Activated CD4-positive, alpha-beta T cell treated with anti-CD3 and anti-CD28 coated beads, Interleukin-2, amount 50 U/mL, for 4 hours (primary cell): ENCODE results near the gene EML6.

ENCODE experiments used
- DNase-seq, 2 experiments: peaks; one replicate each; pipeline ENCODE4 v3.0.0-alpha.2; 2020

EML6 gene

GRCh38 chr2:54760310-54760709, 36.8 kb downstream of the EML6 start:
- DNase-seq = no peak

GRCh38 chr2:54763636-54764291, 40.3 kb downstream of the EML6 start:
- DNase-seq = no peak

DNA sequence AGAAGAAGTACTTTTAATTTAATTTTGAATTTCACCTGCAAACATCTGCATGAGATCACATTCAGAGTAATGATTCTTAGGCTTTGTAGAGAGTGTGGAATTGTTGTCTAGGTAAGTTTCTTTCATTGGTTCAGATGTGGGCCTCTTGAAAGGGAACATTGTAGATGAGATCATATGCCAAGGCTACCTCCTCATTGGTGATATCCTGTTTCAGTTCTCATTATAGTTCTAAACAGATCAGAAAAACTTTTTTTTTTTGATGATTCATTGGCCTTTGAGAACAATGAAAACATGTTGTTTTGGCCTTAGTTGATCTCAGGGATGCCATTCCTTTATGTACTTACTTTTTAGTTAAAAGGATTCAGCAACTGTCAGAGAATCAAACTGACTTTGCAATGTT, 44.5 kb downstream of the EML6 start:
- DNase-seq = no peak

GRCh38 chr2:54768772-54769428, 45.4 kb downstream of the EML6 start:
- DNase-seq = no peak

DNA sequence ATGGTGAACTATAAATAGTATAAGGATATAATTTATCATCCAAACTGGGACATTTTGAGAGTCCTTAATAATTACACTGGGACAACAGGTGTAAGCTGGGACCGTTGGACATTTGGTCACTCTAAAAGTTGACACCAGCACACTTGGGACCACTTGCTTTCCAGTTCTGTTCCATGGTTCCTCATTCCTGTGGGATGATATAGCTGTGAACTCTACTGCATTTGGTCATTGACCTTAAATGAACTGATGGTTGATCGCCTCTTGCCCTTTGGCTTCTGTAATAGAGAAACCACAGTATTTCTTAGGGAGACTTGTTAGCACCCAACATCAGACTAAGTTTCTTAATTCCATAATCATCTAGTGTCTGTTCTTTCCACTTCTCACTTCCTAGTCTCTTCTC, 46.7 kb downstream of the EML6 start:
- DNase-seq = no peak

GRCh38 chr2:54770676-54771075, 47.2 kb downstream of the EML6 start:
- DNase-seq = no peak

DNA sequence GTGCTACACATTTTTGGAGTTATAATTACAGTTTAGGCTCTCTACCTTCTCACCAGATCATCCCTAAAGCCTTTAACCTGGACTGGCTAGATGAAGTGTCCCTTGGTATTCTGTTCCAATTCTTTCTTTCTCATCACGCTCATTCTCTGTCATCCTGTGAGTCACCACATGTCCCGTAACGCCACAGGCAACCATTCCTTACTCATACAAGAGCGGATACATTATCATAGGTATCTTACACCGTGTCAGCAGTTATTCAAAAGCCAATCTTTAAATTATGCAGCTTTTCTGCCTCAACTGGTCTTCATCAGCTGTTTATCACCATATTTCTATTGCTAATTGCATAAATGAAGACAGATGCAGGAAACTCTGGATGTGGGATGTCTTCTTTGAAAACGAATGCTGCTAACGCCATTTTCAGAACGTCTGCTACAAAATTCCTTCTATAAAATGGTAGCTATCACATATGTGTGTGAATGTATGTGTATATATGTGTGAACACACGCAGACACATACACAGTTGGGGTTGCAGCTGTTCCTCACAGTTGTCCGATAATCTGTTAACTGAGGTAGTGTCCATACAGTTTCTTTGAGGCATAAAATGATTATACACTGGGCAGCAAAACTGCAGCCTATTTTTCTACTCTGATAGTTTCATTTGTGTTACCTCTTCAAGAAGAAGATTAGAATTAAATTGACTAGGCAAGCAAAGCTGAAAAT, 47.9 kb downstream of the EML6 start:
- no peak for DNase-seq

DNA sequence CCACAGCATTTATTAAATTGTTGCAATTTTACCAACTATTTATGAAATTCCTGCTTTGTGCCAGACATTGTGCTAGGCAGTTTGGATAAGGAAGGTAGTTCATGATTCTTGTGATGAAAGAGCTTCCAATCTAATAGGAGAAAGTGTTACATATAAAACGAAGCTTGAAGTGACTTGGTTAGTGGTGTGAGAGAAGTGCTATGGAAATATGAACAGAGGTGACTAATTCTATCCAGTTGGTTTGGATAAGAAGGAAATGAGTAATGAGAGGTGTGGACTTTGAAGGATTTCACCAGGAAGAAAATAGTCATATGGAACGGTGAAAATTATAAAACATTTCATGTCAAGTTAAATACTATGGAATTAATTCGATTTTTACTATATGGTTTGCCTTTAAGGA, 48.6 kb downstream of the EML6 start:
- no peak for DNase-seq

GRCh38 chr2:54772531-54772930, 49.1 kb downstream of the EML6 start:
- no peak for DNase-seq

- no peak for DNase-seq
Observed at GRCh38 chr2:54773233-54773632, 49.8 kb downstream of the EML6 start.

GRCh38 chr2:54773838-54774237, 50.4 kb downstream of the EML6 start:
- no peak for DNase-seq

GRCh38 chr2:54775710-54776109, 52.2 kb downstream of the EML6 start:
- DNase-seq = no peak

DNA sequence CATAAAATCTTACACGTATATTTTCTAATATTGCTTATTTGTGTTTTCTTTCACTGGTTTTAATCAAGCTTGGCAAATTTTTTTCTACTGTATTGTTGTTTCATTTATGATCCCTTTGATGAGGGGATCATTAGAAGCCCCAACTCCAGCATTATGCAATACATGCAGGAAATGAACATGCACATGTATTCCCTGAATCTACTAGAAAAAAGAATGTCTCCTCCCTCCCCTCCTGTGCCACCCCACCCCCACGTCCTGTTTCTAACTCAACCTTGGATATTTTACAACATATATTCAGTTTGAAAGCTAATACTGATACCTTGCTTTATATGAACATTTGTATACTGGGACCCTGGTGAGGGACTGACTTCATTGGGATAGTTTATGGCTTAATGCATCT, 53.0 kb downstream of the EML6 start:
- no peak for DNase-seq

DNA sequence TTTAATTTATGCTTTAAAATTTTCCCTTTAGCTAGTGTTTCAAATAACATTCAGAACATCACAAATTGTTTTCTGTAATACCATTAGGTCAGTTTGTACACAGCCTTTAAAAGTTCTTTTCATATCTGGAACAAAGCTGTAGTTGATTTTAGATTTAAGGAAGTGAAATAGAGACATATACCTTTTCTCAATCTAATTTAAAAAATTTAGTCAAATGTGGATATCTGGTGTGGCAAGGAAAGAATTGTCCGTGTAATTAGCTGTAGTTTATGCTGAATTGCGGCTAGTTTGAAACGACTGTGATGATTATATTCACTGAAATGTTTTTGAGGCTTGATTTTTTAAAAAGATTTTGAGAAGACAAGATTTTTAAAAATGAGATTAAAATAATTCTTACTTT, 59.9 kb downstream of the EML6 start:
- no peak for DNase-seq

- no peak for DNase-seq
Observed at GRCh38 chr2:54787270-54787669, 63.8 kb downstream of the EML6 start.

- DNase-seq = no peak
Observed at GRCh38 chr2:54787755-54788366, 64.4 kb downstream of the EML6 start.

GRCh38 chr2:54789878-54790277, 66.4 kb downstream of the EML6 start:
- DNase-seq = no peak

DNA sequence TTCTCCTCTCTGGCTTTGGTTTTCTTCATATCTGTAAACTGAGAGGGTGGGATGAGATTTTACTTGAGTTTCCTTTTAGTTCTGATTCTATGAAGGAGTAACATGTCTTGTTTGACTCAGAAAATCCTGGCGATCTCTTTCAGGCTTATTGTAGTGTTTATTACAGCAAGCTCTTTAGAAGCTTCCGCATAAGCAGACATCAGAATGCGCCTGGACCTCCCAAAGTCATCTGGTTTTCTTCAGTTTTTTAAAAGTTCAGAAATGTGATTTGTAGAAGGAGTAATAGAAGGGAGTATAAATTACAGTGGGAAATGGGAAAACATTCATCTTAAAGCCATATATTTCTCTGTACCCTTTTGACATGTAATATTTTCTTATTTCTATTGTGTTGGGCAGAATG, 68.4 kb downstream of the EML6 start:
- no peak for DNase-seq

DNA sequence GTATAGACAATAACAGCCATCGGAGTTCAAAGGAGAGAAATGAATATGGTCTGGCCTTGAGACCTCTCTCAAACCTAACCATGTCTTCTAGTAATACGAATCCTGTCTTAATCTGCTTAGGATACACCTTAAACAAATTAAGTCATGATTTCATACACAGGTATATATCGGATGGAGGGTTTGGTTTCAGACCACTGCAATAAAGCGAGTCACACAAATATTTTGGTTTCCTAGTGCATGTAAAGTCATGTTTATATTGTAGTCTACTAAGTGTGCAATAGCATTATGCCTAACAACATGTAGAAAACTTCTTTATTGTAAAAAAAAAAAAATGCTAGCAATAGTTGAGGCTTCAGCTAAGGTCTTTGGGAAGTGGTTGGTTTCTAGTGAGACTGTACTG, 73.8 kb downstream of the EML6 start:
- no peak for DNase-seq

GRCh38 chr2:54801352-54801751, 77.9 kb downstream of the EML6 start:
- DNase-seq = no peak

DNA sequence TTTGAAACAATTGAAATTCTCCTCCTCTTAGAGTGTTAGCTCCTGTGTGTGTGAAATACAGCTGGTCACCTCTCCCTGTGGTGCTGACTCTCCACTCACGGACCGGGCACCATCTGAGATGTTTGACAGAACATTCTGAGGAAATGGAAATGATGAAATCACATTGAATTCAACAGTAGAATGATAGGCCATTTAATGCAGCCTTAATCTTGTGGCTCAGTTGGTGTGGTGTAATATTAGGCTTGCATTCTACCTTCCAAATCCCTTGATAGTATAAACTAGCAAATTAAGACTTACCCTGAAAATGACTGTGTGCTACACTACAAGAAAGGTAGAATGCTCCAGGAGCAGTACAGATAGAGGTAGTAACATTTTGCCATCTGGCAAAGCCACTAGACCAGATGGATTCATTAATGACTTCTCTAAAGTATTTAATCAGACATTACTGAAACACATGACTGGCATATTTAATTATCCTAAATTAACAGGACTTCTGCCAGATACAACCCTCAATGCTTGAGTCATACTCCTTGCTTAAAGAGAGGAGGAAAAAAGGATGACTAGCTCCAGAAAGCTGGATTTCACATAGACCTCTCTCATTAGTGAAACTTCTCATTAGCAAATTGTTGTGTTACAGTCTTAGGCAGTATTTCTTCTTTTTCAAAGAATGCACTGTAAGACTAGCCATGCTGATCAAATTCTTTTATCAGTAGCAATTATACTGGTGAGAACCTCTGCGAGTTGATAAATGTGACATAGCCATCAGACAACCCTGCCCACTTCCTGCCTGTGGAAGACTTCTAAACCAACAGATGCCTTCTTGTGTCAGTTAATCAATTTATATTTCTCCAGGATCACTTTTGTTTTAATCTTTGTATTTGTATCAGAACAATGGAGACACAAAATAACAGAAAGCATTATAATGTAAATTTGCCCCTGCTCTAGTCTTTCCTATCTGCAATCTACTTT, 80.6 kb downstream of the EML6 start:
- DNase-seq = no peak

DNA sequence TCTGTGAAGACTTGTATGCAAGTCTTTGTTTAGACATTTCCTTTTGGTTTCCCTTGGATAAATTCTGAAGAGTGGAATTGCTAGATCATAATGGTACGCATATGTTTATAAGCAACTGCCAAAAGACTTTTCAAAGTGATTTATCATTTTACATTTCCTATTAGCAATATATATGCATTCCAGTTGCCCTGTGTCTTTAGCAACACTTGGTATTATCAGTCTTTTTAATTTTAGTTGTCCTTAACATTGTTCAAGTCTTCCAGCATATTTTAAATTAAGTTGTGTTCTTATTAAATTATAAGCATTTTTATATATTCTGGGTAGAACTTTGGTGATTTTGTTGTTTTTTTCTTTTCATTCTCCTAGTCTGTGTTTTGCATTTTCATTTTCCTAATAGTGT, 81.8 kb downstream of the EML6 start:
- no peak for DNase-seq

DNA sequence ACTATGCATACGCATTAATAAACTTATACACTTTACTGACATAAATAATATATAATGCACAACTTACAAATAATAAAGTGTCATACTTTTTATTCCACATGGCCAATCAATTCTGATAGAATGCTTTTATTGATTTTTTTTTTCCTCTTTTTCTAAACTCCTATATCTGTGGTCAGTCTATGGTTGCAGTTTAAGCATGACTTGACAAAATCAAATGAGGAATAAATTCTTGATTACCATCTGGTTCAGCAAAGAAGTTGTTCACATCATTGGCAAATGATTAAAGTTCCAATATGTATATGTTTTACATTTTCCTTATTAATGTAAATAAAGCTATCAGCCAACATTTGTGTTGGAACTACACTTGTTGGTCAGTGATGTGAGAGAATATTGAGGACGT, 83.5 kb downstream of the EML6 start:
- no peak for DNase-seq
